HPDE6-E6E7 (cell line): ENCODE results near the gene MAPK13.
"Not testable (repeated sequence)": the region's sequence is repeated elsewhere in the genome, so short reads cannot be mapped to it uniquely, and the experiment has no call there.

ENCODE experiments used
- DNase-seq: peaks from one replicate; pipeline ENCODE4 v3.0.0; 2011; ENCODE audit warnings: missing footprints; ENCODE audit errors: extremely low spot score

Gene MAPK13

GRCh38 chr6:36127462-36128016, 2.8 kb upstream of the MAPK13 start:
- peak; percentile 54 for DNase-seq

- no peak for DNase-seq
Observed at GRCh38 chr6:36128073-36128472, 2.2 kb upstream of the MAPK13 start.

GRCh38 chr6:36128793-36129192, 1.5 kb upstream of the MAPK13 start:
- no peak for DNase-seq

DNA sequence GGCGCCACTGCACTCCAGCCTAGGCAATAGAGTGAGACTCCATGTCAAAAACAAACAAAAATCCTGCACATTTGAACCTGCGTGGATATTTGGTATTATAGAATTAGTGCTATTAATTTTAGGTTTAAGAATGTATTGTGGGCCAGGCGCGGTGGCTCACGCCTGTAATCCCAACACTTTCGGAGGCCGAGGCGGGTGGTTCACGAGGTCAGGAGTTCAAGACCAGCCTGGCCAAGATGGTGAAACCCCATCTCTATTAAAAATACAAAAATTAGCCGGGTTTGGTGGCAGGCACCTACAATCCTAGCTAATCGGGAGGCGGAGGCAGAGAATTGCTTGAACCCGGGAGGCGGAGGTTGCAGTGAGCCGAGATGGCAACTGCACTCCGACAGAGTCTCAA, 979 bp upstream of the MAPK13 start:
- not testable (repeated sequence) for DNase-seq

DNA sequence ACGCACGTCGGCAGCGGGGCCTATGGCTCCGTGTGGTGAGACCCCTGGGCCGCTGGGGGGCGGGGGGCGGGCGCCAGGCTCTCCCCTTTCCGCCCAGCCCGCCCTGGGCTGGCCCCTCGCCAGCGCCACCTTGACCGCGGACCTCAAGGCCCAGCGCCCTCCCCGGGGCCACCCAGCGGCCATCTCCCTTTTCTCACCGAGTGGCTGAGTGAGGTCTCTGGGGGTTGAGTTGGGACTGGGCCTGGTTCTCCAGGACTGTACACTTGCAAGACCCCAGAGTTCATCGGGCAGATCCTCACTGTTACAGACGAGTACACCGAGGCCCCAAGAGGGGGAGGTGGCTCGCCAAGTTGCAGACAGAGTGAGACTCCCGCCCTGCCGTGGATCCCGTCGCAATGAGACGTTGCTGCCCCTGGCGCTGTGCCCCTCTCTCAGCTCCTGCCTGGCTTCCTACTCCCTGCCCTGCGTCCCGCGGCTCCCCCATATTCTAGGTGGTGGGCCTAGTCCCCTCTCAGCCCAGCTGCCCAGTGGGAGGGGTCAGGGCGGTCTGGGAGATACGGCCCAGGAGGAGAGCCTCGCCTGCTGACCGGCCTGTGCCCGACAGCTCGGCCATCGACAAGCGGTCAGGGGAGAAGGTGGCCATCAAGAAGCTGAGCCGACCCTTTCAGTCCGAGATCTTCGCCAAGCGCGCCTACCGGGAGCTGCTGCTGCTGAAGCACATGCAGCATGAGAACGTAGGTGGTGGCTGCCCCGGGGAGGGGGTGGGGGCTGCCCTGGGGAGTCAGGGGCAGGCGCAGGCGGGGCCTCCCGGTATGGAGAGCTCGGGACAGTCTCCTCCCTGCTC, 576 bp downstream of the MAPK13 start:
- DNase-seq = peak; percentile 53

DNA sequence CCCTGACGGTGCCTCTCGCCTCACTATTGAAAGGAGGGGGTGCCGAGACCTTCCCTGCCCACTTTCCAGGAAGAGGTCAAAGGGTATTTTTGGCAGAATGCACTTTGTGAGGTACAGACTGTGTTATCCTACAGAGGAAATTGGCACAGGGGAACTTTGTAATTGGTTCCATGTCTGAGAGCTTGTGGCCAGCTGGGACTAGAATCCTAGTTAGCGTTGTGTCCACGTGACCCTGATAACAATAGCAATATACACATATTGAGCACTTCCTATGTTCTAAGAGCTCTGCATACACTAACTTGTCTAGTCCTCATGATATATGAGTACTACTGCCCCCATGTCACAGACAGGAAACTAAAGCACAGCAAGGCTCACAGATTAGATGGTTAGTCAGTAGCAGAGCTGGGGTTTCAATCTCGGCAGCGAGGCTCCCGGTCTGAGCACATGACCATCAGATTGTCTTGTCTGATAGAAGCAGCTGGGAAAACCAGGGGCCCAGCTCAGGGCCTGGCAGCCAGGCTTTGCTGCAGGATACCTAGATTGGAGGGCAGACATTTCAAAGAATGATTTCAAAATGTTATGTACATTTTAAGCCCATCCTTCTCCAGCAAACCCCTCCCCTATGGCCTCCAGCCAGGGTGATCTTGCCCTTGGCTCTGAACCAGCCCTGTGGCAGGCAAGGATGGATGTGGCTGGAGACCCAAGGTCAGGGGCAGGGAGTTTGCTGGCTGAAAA, 1.4 kb downstream of the MAPK13 start:
- DNase-seq = peak; percentile 23

DNA sequence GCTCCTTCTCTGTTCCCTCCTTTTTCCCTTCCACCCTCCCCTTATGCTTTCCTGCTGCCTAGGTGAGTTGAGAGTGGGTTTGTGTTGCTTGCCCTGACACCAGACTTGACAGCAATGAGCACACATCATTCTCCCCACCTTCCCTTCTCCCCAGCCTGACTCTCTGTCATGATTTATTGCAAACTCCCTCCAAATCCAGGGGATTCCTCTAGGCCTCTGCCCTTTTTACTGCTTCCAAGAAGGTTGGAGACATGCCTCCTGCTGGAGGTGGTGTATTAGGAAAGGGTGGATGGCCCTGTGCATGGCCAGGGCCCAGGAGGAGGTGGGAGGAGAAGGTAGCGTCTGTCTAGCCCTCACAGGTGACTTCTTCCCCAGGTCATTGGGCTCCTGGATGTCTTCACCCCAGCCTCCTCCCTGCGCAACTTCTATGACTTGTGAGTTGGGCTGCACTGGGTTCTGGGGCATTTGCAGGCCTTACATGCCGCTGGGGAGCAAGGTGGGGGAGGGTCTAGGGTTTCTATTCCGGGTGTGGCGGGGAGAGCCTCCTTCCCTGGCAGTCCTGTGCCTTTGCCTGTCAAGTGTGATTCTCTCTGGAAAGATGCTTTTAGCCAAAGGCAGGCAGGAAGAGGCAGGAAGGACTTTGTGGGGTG, 2.1 kb downstream of the MAPK13 start:
- DNase-seq = no peak

- no peak for DNase-seq
Observed at GRCh38 chr6:36133148-36133547, 2.8 kb downstream of the MAPK13 start.

- no peak for DNase-seq
Observed at GRCh38 chr6:36133912-36134311, 3.6 kb downstream of the MAPK13 start.

DNA sequence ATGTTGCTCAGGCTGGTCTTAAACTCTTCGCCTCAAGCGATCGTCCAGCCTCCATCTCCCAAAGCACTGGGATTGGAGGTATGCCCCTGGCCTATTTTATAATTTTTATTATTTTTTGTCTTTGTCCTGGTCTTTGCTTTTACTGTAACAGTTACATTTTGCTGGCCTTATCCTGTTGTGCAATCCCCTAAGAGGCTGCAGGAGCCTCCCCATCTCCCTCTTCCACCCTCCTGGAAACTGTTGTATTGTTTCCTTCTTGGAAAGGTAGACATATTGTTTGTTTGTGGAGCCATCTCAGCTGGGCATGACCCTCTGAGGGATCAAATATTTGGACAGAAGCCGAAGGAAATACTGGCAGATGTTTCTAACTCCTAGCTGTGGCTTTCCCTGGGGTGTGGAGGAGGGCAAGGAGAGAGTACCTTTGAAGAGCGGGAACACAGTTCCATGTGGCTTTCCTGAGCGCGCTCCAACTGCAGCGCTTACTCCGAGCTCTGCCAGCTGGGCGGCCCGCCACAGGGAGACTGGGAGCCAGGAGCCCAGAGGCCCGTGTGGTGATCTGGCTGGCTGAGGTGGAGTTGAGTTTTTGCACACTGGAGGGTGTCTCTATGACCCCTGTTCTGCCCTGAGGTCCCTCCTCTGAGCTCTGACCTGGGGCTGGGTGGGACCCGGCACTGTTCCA, 4.9 kb downstream of the MAPK13 start:
- no peak for DNase-seq

- DNase-seq = no peak
Observed at GRCh38 chr6:36136034-36136433, 5.7 kb downstream of the MAPK13 start.

DNA sequence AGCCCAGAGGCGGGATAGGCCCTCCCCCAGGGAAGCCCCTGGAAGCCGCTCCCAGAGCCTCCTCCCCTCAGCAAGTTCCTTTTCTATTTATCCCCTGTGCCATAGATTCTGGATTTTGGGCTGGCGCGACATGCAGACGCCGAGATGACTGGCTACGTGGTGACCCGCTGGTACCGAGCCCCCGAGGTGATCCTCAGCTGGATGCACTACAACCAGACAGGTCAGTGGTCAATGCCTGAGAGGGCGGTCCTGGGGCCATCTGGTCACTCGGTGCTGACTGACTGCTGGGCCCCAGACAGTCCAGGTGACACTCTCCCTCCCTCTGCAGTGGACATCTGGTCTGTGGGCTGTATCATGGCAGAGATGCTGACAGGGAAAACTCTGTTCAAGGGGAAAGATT, 6.2 kb downstream of the MAPK13 start:
- DNase-seq = no peak

DNA sequence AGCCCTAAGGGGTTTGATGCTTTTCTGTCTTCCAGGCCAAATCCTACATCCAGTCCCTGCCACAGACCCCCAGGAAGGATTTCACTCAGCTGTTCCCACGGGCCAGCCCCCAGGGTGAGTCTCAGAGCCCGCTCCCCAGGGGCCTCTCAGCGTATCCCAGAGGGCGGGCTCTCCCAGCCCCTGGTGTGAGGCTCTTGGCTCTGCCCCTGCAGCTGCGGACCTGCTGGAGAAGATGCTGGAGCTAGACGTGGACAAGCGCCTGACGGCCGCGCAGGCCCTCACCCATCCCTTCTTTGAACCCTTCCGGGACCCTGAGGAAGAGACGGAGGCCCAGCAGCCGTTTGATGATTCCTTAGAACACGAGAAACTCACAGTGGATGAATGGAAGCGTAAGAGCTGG, 8.4 kb downstream of the MAPK13 start:
- no peak for DNase-seq

- DNase-seq = no peak
Observed at GRCh38 chr6:36139431-36139830, 9.1 kb downstream of the MAPK13 start.

GRCh38 chr6:36139991-36140710, 9.8 kb downstream of the MAPK13 start:
- DNase-seq = no peak

- DNase-seq = no peak
Observed at GRCh38 chr6:36141091-36141490, 10.8 kb downstream of the MAPK13 start.

- no peak for DNase-seq
Observed at GRCh38 chr6:36141961-36142360, 11.6 kb downstream of the MAPK13 start.

DNA sequence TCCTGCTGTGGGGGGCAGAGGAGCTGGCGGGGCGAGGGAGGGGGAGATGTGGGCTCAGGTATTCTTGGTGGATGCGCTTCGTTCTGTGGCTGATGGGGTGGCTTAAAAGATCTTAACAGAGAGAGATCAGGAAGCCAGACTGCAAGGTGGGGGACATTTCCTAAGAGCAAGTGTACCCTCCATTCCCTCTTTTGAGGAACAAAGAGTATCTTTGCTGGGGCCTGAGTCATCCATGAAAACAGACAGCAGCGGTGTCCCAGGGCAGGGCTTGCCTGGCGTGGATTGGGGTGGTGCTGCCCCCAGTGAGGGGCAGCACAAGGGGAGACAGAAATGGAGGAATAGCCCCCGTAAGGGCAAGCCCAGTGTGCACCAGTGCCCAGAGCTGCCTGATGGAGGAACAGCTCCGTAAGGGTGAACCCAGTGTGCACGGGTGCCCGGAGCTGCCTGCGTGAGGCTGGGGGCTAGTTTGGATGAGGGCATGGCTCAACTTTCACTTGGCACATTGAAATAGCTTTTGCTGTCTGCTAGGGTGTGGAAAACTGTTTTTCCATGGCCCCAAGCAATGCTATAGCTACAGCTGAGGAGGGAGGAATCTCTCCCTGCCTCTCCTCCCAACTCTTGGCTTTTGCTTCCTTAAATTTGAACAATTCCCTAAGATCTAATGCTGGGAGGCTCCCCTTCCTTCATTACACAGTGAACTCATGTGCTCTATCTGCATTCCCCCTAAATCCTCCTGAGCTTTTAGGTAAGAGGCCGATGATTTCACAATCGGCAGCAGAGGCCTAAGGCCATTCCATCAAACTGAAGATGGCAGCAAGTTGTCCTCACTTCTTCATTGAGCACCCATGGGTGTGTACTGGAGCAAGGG, 12.9 kb downstream of the MAPK13 start:
- DNase-seq = no peak

DNA sequence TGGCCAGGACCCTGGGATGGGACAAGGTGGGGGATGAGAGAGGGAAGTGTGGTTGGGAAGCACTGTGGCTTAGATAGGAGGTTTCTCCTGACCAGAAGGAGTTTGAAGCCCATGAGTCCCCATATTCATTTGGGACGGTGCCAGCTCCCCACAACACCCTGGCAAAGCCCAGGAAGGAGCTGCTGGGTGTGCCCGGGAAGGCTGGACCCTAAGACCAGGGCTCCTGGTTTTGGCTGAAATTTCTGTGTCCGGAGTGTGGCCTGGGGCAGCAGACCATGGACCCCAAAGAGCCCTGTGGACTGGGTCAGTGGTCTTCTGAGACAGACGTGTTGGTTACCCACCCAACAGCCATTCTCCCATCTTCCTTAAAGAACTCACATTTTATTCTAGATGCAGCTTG, 15.2 kb downstream of the MAPK13 start:
- no peak for DNase-seq

- no peak for DNase-seq
Observed at GRCh38 chr6:36147294-36147693, 17.0 kb downstream of the MAPK13 start.
